GM12892 (cell line): ENCODE data around the gene SCAMP4.
A peak's percentile ranks its signal among the peaks of the same experiment; 100 is the strongest.
"Not testable (repeated sequence)": the region's sequence is repeated elsewhere in the genome, so short reads cannot be mapped to it uniquely, and the experiment has no call there.

Source experiments
- DNase-seq: peaks from one replicate; pipeline ENCODE4 v3.0.0; 2011; ENCODE audit not compliant: insufficient read length
- FAIRE-seq: peaks from 2 replicates; lab custom pipeline; 2011; peaks lifted over from hg19 to GRCh38; lab: Jason Lieb, UNC
- POLR2A ChIP-seq: IDR thresholded peaks from 2 replicates; pipeline ENCODE4 v1.6.1; 2011; ENCODE audit warnings: low read depth, low read length, control low read depth
- POLR2AphosphoS5 ChIP-seq: IDR thresholded peaks from 2 replicates; pipeline ENCODE4 v1.6.1; 2011; ENCODE audit warnings: low read depth, low read length, control low read depth
- TAF1 ChIP-seq: IDR thresholded peaks from 2 replicates; pipeline ENCODE4 v1.6.1; 2011; ENCODE audit warnings: low read depth, mild to moderate bottlenecking, control low read depth, low read length, borderline replicate concordance

Gene SCAMP4

GRCh38 chr19:1880611-1881392, 24.4 kb upstream of the SCAMP4 start:
- no peak for FAIRE-seq
- no peak for DNase-seq
- TF ChIP-seq TAF1 (no peak), POLR2A (no peak), POLR2AphosphoS5 (no peak)

GRCh38 chr19:1881393-1882088, 23.7 kb upstream of the SCAMP4 start:
- FAIRE-seq, DNase-seq: not testable (repeated sequence)

- FAIRE-seq (no peak), DNase-seq (no peak)
- TF ChIP-seq TAF1 (no peak), POLR2A (no peak), POLR2AphosphoS5 (no peak)
Observed at GRCh38 chr19:1882089-1882785, 23.0 kb upstream of the SCAMP4 start.

GRCh38 chr19:1882786-1883692, 22.2 kb upstream of the SCAMP4 start:
- FAIRE-seq, result no peak
- TF ChIP-seq TAF1 (no peak), POLR2A (no peak), POLR2AphosphoS5 (no peak)
- DNase-seq, result no peak

GRCh38 chr19:1883784-1884183, 21.4 kb upstream of the SCAMP4 start:
- no peak for FAIRE-seq
- TF ChIP-seq POLR2AphosphoS5 (no peak), POLR2A (no peak), TAF1 (no peak)
- no peak for DNase-seq

GRCh38 chr19:1884291-1884718, 20.9 kb upstream of the SCAMP4 start:
- TF ChIP-seq POLR2A (no peak), POLR2AphosphoS5 (no peak), TAF1 (no peak)
- DNase-seq (no peak), FAIRE-seq (peak; percentile 90)

- DNase-seq (no peak), FAIRE-seq (no peak)
- TF ChIP-seq TAF1 (no peak), POLR2A (0 out of 2 replicates have a peak, but pooled peaks have one; percentile 41), POLR2AphosphoS5 (no peak)
Observed at GRCh38 chr19:1884719-1885334, 20.4 kb upstream of the SCAMP4 start.

GRCh38 chr19:1885398-1886119, 19.6 kb upstream of the SCAMP4 start, which contains the start of gene ABHD17A:
Gene ABHD17A (minus strand): TSS chr19:1885496. CDS start chr19:1881566, 3,930 bp downstream.
- DNase-seq, result peak; percentile 95
- TF ChIP-seq POLR2A, result peak; percentile 42; the same call in 1 of the 2 replicates
- peak; percentile 94 for FAIRE-seq

- DNase-seq, FAIRE-seq: not testable (repeated sequence)
Observed at GRCh38 chr19:1886360-1886759, 18.8 kb upstream of the SCAMP4 start.

GRCh38 chr19:1888385-1888784, 16.8 kb upstream of the SCAMP4 start:
- DNase-seq (no peak), FAIRE-seq (no peak)
- TF ChIP-seq POLR2AphosphoS5 (no peak), TAF1 (no peak), POLR2A (no peak)
